HG03097 (cell line): ENCODE measurements around the gene SKA3.

Experiments
- ATAC-seq: cut with Tn5 transposase; IDR thresholded peaks from one replicate; pipeline ENCODE4 v1.9.1; 2021; ENCODE audit not compliant: unreplicated experiment, low FRiP score

The SKA3 gene

GRCh38 chr13:21117104-21117809, 59.1 kb downstream of the SKA3 start:
- no peak for ATAC-seq

DNA sequence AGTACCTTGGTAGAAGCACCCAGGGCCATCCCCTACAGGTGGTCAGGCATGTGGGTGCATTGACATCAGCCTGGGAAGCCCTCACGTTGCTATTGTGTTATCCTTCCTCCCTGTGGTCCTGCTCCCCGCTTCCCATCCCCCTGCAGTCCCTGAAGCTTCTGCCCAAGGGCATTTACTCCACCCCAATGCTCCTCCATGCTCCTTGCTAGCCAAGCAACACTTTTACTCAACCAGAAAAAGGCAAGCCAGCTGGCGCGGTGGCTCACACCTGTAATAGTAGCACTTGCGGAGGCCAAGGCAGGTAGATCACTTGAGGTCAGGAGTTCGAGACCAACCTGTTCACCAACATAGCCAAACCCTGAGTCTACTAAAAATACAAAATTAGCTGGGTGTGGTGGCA, 60.2 kb downstream of the SKA3 start:
- ATAC-seq: no peak

GRCh38 chr13:21115231-21115630, 61.1 kb downstream of the SKA3 start:
- no peak for ATAC-seq

- no peak for ATAC-seq
Measured at GRCh38 chr13:21111546-21111945, 64.8 kb downstream of the SKA3 start.

DNA sequence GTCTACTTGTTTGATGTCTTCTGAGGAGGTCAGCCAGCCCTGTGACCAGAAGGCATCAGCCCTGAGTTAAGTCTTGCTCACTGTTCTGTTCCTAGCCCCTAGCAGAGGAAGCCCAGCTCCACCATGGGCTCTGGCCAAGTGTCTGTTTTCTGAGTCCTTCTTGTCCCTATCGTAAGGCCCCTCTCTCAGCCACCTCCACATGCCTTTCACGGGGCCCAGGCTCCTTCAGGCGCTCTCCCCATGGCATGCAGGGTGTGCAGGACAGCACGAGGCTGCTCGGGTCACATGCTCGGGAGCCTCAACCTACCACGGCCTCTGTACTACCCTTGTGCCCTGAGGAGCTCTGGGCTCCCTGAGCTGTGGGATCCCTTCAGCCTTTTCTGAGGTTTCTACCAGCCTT, 67.2 kb downstream of the SKA3 start:
- ATAC-seq: no peak

- no peak for ATAC-seq
Measured at GRCh38 chr13:21106089-21106488, 70.3 kb downstream of the SKA3 start.

DNA sequence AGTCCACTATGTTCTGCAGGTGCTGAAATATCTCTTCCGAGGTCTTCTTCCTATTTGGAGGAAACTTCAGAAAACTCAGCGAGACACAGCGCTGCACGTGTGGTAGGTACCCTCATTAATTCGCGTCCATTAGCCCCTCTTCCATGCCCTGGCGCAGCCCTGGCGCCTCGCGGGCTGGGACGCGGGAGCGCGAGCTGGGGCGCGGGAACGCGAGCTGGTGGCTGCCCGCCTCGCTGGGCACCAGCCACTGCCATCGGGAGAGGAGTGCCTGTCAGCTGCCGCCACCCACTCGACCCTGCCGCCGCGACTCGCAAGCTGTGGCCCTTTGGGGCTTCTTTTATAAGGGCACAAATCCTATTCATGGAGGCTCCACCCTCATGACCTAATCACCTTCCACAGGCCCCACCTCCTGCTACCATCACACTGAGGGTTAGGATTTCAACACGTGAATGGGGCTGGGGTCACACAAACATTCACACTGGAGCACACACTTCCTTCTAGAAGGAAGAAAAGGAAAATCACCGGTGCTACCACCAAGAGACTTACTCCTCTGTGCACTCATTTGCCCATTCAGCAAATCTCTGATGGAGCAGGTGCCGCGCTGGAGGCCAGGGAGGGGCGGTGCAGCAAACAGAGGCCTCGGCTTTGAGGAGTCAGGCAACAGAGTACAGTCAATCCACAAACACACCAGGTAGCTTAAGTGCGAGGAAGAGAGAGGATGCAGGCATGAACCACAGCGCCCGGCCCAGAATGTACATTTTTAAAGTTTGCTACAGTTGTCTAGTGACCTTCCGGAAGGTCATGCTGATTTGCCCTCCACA, 71.9 kb downstream of the SKA3 start:
- ATAC-seq: no peak
